CD4-positive, alpha-beta T cell treated with Interleukin-6 at 100 ng/mL for 8 hours (primary cell): ENCODE data around the gene TMEM54.

Experiments
- DNase-seq: peaks from one replicate; pipeline ENCODE4 v3.0.0-alpha.2; 2020; ENCODE audit warnings: mixed read lengths, low spot score

The TMEM54 gene

DNA sequence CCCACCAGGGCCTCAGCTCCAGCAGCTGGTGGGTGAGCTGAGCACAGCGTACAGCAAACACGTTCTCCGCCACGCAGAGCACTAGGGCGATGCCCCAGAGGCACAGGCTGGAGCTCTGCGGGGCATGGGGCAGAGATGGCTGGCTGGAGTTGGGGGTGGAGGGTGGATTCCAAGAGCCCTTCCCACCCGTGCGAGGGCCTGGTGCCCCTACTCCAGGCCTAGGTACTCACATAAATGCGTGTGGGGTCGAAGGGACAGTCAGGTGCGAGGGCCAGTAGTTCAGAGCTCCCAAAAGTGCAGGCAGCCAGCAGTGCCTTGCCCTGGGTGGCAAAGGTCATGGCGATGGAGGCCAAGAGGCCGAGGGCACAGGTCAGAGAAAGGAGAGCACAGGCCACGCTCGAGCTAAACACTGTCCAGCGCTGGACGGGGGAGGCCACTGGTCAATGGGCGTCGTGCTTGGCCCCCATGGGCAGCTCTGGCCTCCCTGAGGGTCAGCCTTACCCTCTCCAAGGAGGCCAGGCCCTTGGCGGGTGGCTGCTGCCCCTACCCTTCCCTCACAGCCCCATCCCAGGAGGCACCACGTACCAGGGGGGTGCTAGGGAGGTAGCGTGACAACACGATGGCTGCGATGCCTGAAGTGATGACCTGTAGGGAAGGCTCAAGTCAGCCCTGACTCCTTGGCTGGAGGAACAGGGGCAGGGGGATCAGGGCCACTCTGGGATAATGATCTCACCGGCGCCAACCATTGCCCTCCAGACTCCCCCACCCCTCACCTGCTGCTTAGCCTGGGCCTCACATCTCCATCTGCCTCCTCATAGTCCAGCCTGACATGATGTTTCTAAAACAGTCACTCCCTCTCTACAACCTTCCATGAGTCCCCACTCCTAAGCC, 5.6 kb downstream of the TMEM54 start:
- no peak for DNase-seq

DNA sequence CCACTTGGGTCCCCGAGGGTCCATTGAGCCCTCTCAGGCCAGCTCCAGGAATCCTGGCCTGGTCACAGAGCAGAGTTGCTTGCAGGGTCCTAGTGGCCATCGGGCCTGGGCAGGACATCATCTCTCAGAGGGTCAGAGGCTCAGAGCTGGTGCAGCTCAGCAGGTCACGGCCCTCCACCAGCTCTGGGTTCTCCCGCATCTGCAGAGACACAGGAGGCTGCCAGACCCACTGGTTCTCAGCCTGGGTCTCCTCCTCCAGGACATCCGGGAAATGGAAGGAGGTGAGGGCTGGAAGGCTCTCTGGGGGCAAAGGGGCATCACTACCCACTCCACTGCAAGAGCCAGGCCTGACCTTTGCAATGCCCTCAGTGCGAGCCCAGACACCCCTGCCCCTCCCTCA, 6.5 kb downstream of the TMEM54 start:
- no peak for DNase-seq

- no peak for DNase-seq
Observed at GRCh38 chr1:32894019-32894600, 7.1 kb downstream of the TMEM54 start.

DNA sequence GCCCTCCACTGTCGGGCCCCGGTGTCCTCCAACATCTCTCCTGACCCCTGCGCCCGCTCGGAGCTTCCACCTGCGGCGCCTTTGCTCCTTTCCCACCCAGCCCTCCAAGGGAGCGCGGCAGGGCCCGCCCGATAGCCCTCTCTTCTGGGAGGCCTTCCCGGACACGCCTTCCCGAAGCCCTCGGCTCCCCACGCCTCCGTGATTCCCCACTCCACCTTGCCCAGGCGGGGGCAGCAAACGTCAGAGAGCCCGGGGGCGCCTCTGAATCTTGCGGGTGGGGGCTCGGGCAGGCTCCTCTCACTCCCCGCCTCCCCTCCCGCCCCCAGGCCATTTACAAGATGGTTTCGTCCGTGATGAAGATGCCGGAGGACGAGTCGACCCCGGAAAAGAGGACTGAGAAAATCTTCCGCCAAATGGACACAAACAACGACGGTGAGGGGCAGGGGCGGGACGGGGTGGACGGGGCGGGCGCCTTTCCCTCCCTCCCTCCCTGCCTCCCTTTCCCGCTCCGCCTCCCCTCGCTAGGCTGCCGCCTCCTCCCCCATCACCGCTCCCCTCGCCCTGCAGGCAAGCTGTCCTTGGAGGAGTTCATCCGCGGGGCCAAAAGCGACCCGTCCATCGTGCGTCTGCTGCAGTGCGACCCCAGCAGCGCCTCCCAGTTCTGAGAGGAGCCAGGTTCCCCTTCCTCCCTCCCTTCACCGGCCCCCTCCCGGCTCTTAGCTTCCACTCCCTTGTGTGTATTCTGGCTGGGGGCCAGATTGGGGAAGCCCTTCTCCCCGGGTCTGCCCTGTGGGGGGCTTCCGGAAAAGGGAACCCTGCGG, 7.8 kb downstream of the TMEM54 start:
- DNase-seq, result no peak

DNA sequence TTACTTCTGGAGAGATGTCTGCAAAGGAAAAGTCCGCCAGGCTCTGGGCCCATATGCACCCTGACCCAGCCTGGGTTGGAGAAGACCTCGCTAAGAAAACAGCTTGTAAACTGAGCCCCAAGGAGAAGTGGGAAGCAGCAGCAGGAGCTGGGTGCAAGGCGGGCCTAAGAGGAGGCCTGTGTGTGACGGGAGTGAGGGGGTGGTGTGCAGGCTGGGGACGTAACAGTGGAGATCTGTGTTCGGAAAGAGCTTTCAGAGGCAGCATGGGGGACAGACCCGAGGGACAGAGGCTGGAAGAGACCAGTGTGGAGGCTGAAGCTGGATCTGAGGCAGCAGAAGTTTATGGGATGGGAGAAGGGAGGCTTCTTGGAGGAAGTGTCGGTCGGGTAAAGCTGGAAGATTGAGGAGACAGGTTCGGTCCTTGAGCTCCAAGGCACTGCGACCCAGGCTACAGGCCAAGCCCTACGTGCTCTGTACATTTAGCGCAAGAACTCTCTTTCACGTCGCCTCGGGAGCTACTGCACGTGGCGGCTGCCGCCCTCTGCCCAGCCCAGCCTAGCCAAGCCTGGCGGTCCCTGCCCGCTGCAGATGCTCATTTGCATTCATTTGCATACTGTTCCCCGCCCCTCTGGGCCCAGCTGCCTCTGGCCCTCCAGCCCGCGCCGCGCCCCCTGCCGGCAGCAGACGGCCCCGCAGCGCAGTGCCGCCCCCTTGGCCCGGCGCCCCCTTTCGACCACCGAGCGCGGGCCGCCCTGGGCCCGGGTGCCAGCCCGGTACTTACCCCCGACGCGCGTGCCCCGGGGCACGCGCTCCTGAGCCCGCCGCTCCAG, 8.6 kb downstream of the TMEM54 start:
- no peak for DNase-seq

GRCh38 chr1:32891630-32892029, 9.6 kb downstream of the TMEM54 start:
- no peak for DNase-seq

DNA sequence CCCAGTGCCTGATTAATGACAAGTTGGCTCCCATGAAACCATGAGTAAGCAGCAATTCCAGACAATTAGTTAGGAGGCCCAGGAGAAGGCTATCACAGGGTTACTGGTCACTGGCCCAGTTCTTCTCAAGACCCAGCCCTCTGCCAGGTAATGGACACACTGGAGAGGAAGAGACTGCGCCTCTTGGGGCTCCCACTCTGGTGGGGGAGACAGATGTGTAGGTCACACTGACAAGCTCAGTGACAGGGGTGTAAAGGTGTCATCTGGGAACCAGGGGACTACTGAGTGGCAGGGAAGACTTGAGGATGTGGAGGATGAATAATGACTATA, 10.0 kb downstream of the TMEM54 start:
- no peak for DNase-seq

DNA sequence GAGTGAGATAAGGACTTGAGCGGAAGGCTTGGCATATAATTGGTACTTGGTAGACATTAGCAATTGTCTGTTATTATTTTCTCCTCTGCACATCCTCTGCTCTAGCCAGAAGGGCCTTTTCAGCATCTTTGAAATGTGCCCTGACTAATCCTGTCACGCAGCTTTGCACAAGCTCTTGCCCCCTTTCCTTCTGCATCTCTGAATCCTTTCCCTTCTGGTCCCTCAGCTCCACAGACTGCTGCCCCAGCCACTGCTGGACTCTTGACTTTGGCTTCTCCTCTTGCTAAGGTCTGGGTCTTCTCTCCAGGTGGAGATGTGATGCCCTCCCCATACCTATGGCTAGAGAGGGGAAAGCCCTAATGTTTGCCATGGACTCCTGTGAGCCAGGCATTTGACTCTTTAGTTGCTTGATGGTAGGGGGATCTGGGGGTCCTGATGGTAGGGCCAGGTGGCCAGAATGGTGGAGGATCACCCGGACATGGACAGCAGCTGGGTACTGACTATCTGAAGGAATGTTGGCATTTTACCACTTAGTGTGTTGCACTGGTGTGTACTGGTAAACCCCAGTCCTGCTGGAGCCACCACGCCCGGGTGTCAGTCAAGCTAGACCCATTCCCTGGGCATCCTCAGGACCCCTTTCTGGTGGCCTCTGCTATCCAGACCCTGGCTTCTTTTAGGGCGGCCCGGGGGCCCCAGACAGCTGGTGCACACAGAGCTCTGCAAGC, 10.5 kb downstream of the TMEM54 start:
- DNase-seq, result no peak

GRCh38 chr1:32889731-32890278, 11.4 kb downstream of the TMEM54 start:
- no peak for DNase-seq

GRCh38 chr1:32888677-32889420, 12.3 kb downstream of the TMEM54 start:
- no peak for DNase-seq

DNA sequence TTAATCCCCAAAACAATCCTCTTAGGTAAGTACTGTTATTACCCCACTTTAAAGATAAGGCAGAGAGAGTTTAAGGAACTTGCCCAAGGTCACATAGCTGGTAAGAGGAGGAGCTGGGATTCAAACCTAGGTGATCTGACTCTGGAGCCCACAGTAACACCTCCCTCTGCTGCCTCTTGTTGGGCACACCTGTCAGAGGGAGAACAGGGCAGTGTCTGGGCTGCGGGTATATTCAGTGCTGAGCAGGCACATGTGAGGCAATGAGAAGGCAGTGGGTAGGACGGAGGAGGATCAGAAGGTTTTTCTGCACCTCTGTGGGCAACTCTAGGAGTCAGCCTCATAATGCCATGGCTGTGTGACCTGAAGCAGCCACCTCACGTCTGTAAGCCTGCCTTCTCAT, 13.1 kb downstream of the TMEM54 start:
- no peak for DNase-seq

DNA sequence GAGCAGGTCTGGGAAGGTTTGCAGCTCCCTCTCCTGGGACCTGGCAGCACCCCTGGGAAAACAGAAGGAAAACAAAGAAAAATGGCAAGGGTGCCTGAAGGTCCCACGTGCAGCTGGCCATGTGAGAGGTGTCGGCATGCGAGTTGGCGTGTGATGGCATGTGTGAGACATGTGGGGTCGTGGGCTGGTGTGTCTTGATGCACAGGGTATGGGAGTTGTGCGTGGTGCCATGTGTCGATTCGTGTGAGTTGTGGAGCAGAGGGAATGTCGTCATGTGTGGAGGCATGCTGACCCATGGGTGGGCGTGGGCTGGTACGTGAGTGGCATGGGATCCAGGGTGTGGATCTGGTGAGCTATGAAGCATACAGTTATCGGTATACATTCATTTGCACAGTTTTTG, 13.6 kb downstream of the TMEM54 start:
- DNase-seq, result no peak

GRCh38 chr1:32886828-32887414, 14.3 kb downstream of the TMEM54 start:
- no peak for DNase-seq

DNA sequence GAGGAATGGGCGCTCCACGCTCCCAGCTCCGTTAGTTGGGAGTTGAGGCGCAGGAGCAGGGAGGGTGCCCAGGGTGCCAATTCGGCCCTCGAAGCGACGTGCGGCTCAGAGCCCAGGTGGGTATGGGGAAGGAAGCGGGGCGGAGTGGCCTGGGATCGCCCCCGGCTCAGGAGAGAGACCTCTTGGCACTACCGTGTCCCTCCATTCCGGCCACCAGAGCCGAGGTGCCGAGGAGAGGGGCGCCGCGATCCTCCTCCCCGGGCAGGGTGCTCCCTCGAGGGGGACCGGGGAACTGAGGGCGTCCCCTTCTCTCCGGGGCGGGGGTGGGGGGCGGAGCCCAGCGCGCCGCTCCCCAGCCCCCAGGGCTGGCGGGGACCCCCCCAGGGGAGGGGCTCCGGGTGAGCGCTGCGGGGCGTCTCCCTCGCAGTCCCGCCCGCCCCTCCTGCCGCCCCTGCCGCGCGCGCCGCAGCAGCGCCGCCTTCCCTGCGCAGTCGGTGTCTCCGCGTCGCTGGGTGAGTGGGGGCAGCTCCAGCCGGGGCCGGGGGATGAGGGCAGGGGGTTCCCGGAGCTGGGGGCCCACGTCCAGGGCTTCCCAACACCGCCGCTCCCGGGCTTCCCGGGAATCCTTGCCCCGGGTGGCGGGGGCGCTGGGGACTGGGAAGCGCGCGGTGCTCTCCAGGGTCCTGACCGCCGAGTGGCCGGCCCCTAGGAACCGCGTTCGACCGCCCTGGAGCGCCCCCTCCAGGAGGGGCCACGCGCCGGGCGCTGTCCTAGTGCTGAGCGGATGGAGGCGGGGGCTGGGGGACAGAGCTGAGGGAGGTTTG, 15.0 kb downstream of the TMEM54 start, which contains the start of gene HPCA:
TSS of gene HPCA (plus strand) at position 488 of the 824 bp plus-strand sequence. CDS start 2,408 bp downstream, outside the sequence.
- no peak for DNase-seq

DNA sequence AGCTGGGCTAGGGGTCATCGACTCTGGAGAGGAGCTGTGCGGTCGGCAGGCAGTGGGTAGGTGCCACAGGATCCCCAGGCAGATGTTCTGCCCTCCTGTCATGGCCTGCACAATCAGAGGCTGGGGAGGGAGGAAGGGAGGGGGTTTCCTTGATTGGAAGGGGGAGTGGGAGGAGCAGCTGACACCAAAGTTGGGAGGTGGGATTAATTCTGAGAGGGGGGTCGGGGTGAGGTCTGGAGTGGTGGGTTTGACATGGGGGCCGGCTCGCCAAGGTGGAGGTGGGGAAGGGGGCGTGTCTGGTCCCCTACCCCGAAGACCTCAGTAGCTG, 15.5 kb downstream of the TMEM54 start:
- no peak for DNase-seq

DNA sequence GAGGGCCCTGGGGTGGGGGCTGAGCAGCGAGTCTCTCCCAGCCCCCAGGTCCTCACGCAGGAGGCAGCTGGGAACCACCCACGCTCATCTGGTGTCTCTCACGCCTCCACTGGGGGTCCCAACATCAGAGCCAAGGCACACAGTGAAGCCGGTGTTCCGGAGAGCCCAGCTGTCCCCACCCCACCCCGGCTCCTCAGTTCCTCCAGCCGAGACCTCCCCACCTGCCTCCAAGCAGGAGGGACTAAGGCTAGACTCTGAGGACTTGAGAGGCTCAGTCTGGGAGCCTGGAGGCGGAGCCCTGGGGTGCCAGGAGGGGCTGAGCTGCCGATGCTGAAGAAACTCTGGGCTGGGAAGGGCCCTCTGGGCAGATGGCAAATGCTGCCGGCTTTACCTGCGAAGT, 16.5 kb downstream of the TMEM54 start:
- no peak for DNase-seq

GRCh38 chr1:32884032-32884372, 17.2 kb downstream of the TMEM54 start:
- no peak for DNase-seq

- DNase-seq, result no peak
Observed at GRCh38 chr1:32883338-32884031, 17.7 kb downstream of the TMEM54 start.
